Stomach (tissue), 9 donors: ENCODE results near the gene PTCD1. TPM values are rescaled to one million over a fixed set of nuclear protein-coding genes. Genes with fewer than 3 reads are reported as not detected.

Experiments used
- DNase-seq, 2 donors: peaks; one replicate each; pipeline versions ENCODE4 v3.0.0 to v3.0.0-alpha.2; 2013 to 2019
- H3K27ac ChIP-seq, 5 donors: fragments of 200-600 bp in 4 of 5; sonication (generic) in 4 of 5; one replicate each; pipeline ENCODE4 v1.5.1; 2013 to 2019; ENCODE audit warnings: mild to moderate bottlenecking in 1 of 5, moderate library complexity in 1 of 5
- H3K27me3 ChIP-seq, 3 donors: fragments of 200-600 bp; sonication (generic); one replicate each; pipeline ENCODE4 v1.5.1; 2017 to 2019; ENCODE audit warnings: mixed run types in 1 of 3
- H3K36me3 ChIP-seq, 4 donors: fragments of 200-600 bp; sonication (generic); 1 replicate in 3 of 4; 2 replicates in 1 of 4; pipeline ENCODE4 v1.5.1; 2016 to 2019
- H3K4me1 ChIP-seq, 4 donors: fragments of 200-600 bp; sonication (generic); one replicate each; pipeline ENCODE4 v1.5.1; 2016 to 2019
- H3K4me3 ChIP-seq, 4 donors: fragments of 200-600 bp; sonication (generic) in 3 of 4; one replicate each; pipeline ENCODE4 v1.5.1; 2016 to 2019; ENCODE audit warnings: mild to moderate bottlenecking in 1 of 4
- H3K9me3 ChIP-seq, 4 donors: fragments of 200-600 bp; sonication (generic); one replicate each; pipeline ENCODE4 v1.5.1; 2016 to 2019
- EP300 ChIP-seq: sonication (generic); formaldehyde crosslinking; IDR thresholded peaks from one replicate; pipeline ENCODE4 v1.6.1; 2017; ENCODE audit warnings: antibody characterized with exemption
- POLR2A ChIP-seq, 4 donors: fragments of 450-650 bp; IDR thresholded peaks; one replicate each; pipeline ENCODE4 v1.6.1; 2016; ENCODE audit warnings: antibody characterized with exemption in 4 of 4, control low read depth in 2 of 4, mild to moderate bottlenecking in 1 of 4, moderate library complexity in 1 of 4
- POLR2AphosphoS5 ChIP-seq, 3 donors: sonication (generic); formaldehyde crosslinking; IDR thresholded peaks; one replicate each; pipeline ENCODE4 v1.6.1; 2016; ENCODE audit warnings: antibody characterized with exemption in 3 of 3
- WGBS, 5 donors: extraction: QIAGEN DNeasy Blood & Tissue Kit in 3 of 5; methylation state at CpG; one replicate each; pipeline versions ENCODE4 v1.1.5 to v1.1.7; 2013 to 2018; 5-methylcytosine and 5-hydroxymethylcytosine counted together
- intact Hi-C: fragments of 100-400 bp; cut with DNase I; formaldehyde crosslinking; loops from one replicate; pipeline ENCODE4 v1.15.1; 2023; ENCODE audit warnings: low total_unique reads
- polyA plus RNA-seq, 3 donors: library from polyadenylated mRNA; stranded (reverse); fragments of 200-250 nt; gene quantifications; one replicate each; pipeline ENCODE4 v1.2.3, GENCODE V29; 2013
- total RNA-seq, 5 donors: library from RNA; depleted of rRNA; stranded (reverse); fragments of >200 nt; gene quantifications; one replicate each; pipeline versions ENCODE4 v1.1.0 to v1.2.3, GENCODE V29; 2014 to 2016
- TF ChIP-seq, protein P1 (sequence below), 7 experiments: fragments of 450-650 bp in 4 of 7; fragments of 200-600 bp in 3 of 7; sonication (generic) in 3 of 7; IDR thresholded peaks; one replicate each; pipeline ENCODE4 v1.5.1; 2016 to 2019; ENCODE audit warnings: antibody characterized with exemption in 7 of 7, control low read depth in 2 of 7, mild to moderate bottlenecking in 1 of 7
- donor health status: healthy with polysubstance abuse.
- donor health status: Bipolar disorder and iron deficiency.
- donor health status: healthy.

Gene PTCD1
- total and polyA plus RNA-seq, 8 donors = 0.87 to 3.5 (median 2.3) TPM

DNA sequence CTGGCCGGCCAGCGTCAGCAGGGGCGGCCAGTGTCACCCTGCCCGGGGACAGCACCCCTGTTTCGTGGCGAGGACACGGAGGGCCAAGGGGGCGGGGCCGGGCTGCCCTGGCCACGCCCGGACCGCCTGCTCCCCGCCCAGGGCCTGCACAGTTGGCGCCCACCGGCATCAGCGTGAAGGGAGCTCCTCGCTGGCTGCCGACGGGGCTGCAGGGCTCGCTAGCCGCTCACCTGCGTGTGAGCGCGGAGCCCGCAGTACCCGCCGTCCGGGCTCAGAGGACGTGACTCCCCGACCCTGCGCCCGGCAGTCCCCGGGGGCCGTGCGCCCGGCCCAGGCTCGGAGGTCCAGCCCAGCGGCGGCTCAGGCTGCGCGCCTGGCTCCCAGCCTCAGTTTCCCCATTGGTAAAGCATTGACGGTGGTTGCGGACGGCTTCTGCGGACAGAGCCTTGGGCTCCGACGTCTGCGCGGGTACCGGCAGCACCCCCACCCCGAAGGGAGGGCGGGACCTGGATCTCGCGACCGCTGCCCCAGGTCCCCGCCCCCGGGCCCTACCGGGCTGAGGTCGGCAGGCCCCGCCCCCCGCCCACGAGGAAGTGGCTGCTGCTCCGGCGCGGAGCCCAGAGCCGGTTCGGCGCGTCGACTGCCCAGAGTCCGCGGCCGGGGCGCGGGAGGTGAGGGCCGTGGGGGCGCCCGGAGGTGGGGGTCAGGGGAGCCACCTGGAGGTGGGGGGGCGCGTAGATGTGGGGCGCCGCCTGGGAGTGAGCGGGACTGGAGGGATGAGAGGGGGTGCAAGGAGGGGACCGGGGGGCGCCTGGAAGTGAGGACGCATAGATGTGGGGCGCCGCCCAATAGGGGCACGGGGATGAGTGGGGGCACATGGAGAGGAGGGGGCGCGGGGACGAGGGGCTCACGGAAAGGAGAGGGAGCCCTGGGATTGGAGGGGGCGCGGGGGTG lies 64.2 kb downstream of the PTCD1 start, which contains the start of gene ARPC1B:
Gene ARPC1B (plus strand): TSS at position 620 of the 954 bp plus-strand sequence. CDS start 10,985 bp downstream, outside the sequence.
- H3K4me3 ChIP-seq = peak within 1 kb of the TSS; percentile 87 to 94 (median 94)
- H3K27ac ChIP-seq = peak within 1 kb of the TSS; percentile 85 to 97 (median 91)
- peaks cover 9 to 20% (median 15%) of the 10 kb centered on the region in 4 donors for H3K36me3 ChIP-seq
- no peaks in the 10 kb centered on the region for H3K27me3 ChIP-seq
- intact Hi-C loops = no loop called here
- 0 to 1% (median 1%) methylated on average over 11 to 95 of the region's 95 CpGs for WGBS, 5 donors
- no peak for TF ChIP-seq EP300
- peak in 2 of 3 donors; percentile 88 to 94 for TF ChIP-seq POLR2AphosphoS5 (IDR thresholded peaks at IDR 0.05)
- TF ChIP-seq, protein P1, sequence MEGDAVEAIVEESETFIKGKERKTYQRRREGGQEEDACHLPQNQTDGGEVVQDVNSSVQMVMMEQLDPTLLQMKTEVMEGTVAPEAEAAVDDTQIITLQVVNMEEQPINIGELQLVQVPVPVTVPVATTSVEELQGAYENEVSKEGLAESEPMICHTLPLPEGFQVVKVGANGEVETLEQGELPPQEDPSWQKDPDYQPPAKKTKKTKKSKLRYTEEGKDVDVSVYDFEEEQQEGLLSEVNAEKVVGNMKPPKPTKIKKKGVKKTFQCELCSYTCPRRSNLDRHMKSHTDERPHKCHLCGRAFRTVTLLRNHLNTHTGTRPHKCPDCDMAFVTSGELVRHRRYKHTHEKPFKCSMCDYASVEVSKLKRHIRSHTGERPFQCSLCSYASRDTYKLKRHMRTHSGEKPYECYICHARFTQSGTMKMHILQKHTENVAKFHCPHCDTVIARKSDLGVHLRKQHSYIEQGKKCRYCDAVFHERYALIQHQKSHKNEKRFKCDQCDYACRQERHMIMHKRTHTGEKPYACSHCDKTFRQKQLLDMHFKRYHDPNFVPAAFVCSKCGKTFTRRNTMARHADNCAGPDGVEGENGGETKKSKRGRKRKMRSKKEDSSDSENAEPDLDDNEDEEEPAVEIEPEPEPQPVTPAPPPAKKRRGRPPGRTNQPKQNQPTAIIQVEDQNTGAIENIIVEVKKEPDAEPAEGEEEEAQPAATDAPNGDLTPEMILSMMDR (IDR thresholded peaks at IDR 0.05) = no peak
- peak; percentile 87 to 93 for DNase-seq
- H3K4me1 ChIP-seq = peaks cover 25 to 66% (median 48%) of the 10 kb centered on the region in 4 donors
- H3K9me3 ChIP-seq = no peaks in the 10 kb centered on the region

DNA sequence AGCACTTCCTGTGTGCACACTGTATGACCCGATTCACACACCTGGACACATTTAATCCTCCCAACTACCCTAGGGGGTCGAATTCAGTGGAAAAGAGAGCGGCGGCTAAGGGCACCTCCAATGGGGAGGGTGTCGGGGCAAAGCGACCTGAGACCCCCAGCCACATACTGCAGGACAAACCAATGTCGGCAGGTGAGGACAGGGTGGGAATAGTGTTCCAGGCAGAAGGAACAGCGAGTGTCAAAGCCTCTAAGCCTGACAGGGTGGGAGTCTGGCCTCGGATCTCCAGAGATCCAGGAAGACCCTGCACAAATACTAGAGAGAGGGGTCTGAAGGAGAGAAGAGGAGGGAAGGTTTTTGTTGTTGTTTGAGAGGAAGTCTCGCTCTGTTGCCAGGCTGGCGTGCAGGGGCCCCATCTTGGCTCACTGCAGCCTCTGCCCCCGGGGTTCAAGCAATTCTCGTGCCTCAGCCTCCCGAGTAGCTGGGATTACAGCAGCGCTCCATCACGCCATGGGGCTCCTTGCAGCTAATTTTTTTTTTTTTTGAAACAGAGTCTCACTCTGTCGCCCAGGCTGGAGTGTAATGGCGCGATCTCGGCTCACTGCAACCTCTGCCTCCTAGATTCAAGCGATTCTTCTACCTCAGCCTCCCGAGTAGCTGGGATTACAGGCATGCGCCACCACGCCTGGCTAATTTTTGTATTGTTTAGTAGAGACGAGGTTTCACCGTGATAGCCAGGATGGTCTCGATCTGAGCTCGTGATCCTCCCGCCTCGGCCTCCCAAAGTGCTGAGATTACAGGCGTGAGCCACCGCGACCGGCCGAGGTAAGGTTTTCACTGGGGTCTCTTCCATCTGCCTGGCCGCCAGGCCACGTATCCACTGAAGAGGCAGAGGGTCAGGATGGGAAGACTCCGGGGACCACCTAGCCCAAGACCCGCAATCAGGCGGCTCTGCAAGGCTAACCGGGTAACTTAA lies 65.2 kb downstream of the PTCD1 start:
- TF ChIP-seq POLR2AphosphoS5 (IDR thresholded peaks at IDR 0.05) (no peak), EP300 (no peak)
- TF ChIP-seq, protein P1 (IDR thresholded peaks at IDR 0.05) = no peak
- H3K36me3 ChIP-seq = peaks cover 9 to 29% (median 23%) of the 10 kb centered on the region in 4 donors
- no peaks in the 10 kb centered on the region for H3K27me3 ChIP-seq
- intact Hi-C loops = no loop called here
- H3K9me3 ChIP-seq = no peaks in the 10 kb centered on the region
- peak overlapping the region; percentile 87 to 94 (median 94) for H3K4me3 ChIP-seq
- WGBS, 5 donors = 76 to 87% (median 83%) methylated on average over 41 of the region's 41 CpGs
- H3K27ac ChIP-seq = peak overlapping the region; percentile 85 to 97 (median 91)
- DNase-seq = no peak
- H3K4me1 ChIP-seq = peaks cover 18 to 56% (median 40%) of the 10 kb centered on the region in 4 donors

DNA sequence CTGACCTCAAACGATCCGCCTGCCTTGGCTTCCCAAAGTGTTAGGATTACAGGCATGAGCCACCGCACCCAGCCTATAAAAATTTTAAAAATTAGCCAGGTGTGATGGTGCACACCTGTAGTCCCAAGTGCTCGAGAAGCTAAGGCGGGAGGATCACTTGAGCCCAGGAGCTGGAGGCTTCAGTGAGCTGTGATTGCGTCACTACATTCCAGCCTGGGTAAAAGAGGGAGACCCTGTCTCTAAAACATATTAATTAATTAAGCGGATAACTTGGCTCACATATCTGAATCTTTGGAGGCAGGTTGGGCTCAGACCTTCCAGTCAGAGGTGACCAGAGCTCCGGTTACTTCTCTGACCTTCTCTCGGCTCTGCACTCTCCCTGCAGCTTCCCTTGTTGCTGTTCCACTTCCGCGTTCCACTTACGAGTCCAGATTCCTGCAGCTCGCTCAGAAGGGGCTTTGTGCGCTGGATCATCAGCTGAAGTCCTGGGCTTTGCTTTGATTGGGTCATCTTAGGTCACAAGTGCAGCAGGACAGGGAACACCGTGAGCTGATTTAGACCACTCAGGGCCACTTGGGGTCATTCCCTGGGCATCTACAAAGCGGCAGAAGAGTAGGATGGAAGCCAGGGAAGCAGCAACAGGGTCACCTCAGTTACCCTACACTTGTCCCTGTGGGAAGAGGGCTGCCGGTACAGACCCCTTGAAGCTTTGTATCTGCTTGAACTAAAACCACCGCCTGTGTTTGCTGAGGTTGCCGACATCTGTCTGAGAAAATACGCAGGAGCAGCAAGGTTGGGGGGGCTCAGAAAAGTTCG lies 66.1 kb downstream of the PTCD1 start:
- H3K36me3 ChIP-seq = peaks cover 1 to 25% (median 18%) of the 10 kb centered on the region in 4 donors
- 31 to 51% (median 35%) methylated on average over 21 of the region's 21 CpGs for WGBS, 5 donors
- H3K4me1 ChIP-seq = peaks cover 18 to 47% (median 40%) of the 10 kb centered on the region in 4 donors
- TF ChIP-seq POLR2AphosphoS5 (IDR thresholded peaks at IDR 0.05) (peak in 1 of 3 donors; percentile 48), EP300 (no peak)
- peak; percentile 51 to 79 for DNase-seq
- H3K27ac ChIP-seq = peak overlapping the region; percentile 52 to 89 (median 66)
- H3K9me3 ChIP-seq = no peaks in the 10 kb centered on the region
- H3K27me3 ChIP-seq = no peaks in the 10 kb centered on the region
- H3K4me3 ChIP-seq = peak overlapping the region in 2 of 4 donors; percentile 5 to 29
- intact Hi-C loops = no loop called here

DNA sequence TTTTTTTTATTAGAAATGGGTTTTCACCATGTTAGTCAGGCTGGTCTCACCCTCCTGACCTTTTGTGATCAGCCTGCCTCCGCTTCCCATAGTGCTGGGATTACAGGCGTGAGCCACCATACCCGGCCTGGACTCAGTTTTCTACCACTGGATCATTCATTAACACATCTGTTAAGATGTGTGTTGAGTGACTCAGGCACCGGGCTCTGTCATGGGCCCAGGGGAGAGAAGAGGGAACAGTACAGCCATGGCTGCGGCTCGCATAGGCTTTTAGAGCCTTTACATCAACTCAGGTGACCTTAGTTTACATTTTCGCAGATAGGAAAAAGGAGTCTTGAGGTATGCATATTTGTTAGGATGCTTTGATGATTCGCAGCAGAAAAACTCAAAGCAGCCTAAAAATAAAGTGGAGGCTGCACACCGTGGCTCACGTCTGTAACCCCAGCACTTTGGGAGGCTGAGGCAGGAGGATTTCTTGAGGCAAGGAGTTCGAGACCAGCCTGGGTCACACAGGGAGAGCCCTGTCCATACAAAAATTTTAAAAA lies 67.2 kb downstream of the PTCD1 start:
- Histone ChIP-seq H3K4me1 (peaks cover 18 to 37% (median 34%) of the 10 kb centered on the region in 4 donors), H3K4me3 (no peak overlapping the region), H3K9me3 (no peaks in the 10 kb centered on the region), H3K27ac (peak overlapping the region in 1 of 5 donors; percentile 89), H3K36me3 (peaks cover 9 to 28% (median 25%) of the 10 kb centered on the region in 4 donors), H3K27me3 (no peaks in the 10 kb centered on the region)
- TF ChIP-seq, protein P1 (IDR thresholded peaks at IDR 0.05) = no peak
- TF ChIP-seq POLR2A (IDR thresholded peaks at IDR 0.05) (no peak), EP300 (no peak), POLR2AphosphoS5 (IDR thresholded peaks at IDR 0.05) (no peak)
- 88 to 93% (median 93%) methylated on average over 11 of the region's 11 CpGs for WGBS, 5 donors
- intact Hi-C loops = no loop called here
- DNase-seq = no peak
